PC-9 (cell line): ENCODE measurements around the gene PGRMC2.
"Not testable (repeated sequence)": the region's sequence is repeated elsewhere in the genome, so short reads cannot be mapped to it uniquely, and the experiment has no call there.

Experiments used
- CTCF ChIP-seq: fragments of 200-600 bp; sonication (generic); conservative IDR thresholded peaks from 2 replicates; pipeline ENCODE4 v1.6.1; 2017; ENCODE audit warnings: mixed run types, antibody characterized with exemption, mild to moderate bottlenecking, moderate library complexity
- EZH2 ChIP-seq: fragments of 200-600 bp; sonication (generic); IDR thresholded peaks from 2 replicates; pipeline ENCODE4 v1.8.0; 2017; ENCODE audit warnings: antibody characterized with exemption, low read depth

- TF ChIP-seq CTCF, EZH2: not testable (repeated sequence)
Observed at GRCh38 chr4:128245391-128245790, 42.2 kb downstream of the PGRMC2 start.
